ENCODE results near the gene FMN1.

- TF ChIP-seq CTCF (IDR thresholded peaks at IDR 0.05) (no peak), POLR2AphosphoS5 (IDR thresholded peaks at IDR 0.05; ENCODE audit: insufficient read depth in 1 of 2, low read depth in 1 of 2) (no peak), POLR2A (IDR thresholded peaks at IDR 0.05) (no peak)
Measured at GRCh38 chr15:33137101-33137500, 57.4 kb downstream of the FMN1 start.

Data from vagina (tissue), 2 donors.